H9 (cell line): ENCODE data around the gene G6PC1. TPM values are rescaled to one million over a fixed set of nuclear protein-coding genes. Genes with fewer than 3 reads are reported as not detected.

Experiments used
- DNase-seq: peaks from one replicate; pipeline ENCODE4 v3.0.0-alpha.2; 2017
- H2AFZ ChIP-seq: one replicate; pipeline ENCODE4 v1.6.1; 2013; ENCODE audit warnings: mild to moderate bottlenecking, low read length, control low read depth, moderate library complexity
- H2AK5ac ChIP-seq: 2 replicates; pipeline ENCODE4 v1.6.1; 2013; ENCODE audit warnings: low read length, control low read depth, mixed read lengths; ENCODE audit not compliant: insufficient read length
- H2BK120ac ChIP-seq: one replicate; pipeline ENCODE4 v1.6.1; 2013; ENCODE audit warnings: low read depth, mild to moderate bottlenecking, low read length, control low read depth, inconsistent platforms; ENCODE audit not compliant: poor library complexity, severe bottlenecking
- H2BK12ac ChIP-seq: 2 replicates; pipeline ENCODE4 v1.6.1; 2013; ENCODE audit warnings: low read length, control low read depth, mixed read lengths, low read depth; ENCODE audit not compliant: insufficient read length
- H2BK15ac ChIP-seq: 2 replicates; pipeline ENCODE4 v1.6.1; 2013; ENCODE audit warnings: low read depth, low read length, control low read depth
- H2BK20ac ChIP-seq: one replicate; pipeline ENCODE4 v1.6.1; 2013; ENCODE audit warnings: low read depth, mild to moderate bottlenecking, low read length, control low read depth, inconsistent platforms; ENCODE audit not compliant: poor library complexity, severe bottlenecking
- H2BK5ac ChIP-seq: 2 replicates; pipeline ENCODE4 v1.6.1; 2013; ENCODE audit warnings: low read length, control low read depth, mixed read lengths; ENCODE audit not compliant: insufficient read length
- H3K14ac ChIP-seq: 2 replicates; pipeline ENCODE4 v1.6.1; 2013; ENCODE audit warnings: low read length, control low read depth; ENCODE audit not compliant: insufficient read depth
- H3K18ac ChIP-seq: 2 replicates; pipeline ENCODE4 v1.6.1; 2013; ENCODE audit warnings: low read depth, mild to moderate bottlenecking, mixed read lengths, low read length, control low read depth; ENCODE audit not compliant: insufficient read length
- H3K23ac ChIP-seq: 2 replicates; pipeline ENCODE4 v1.6.1; 2013; ENCODE audit warnings: low read length, control low read depth, mixed read lengths, low read depth; ENCODE audit not compliant: insufficient read length
- H3K23me2 ChIP-seq: 2 replicates; pipeline ENCODE4 v1.6.1; 2013; ENCODE audit warnings: low read depth, mild to moderate bottlenecking, mixed read lengths, low read length, control low read depth; ENCODE audit not compliant: insufficient read length, poor library complexity, severe bottlenecking
- H3K27ac ChIP-seq: 2 replicates; pipeline ENCODE4 v1.5.1; 2013; ENCODE audit warnings: low read length, control low read depth, mixed read lengths, low read depth; ENCODE audit not compliant: insufficient read length
- H3K27me3 ChIP-seq: 2 replicates; pipeline ENCODE4 v1.6.1; 2013; ENCODE audit warnings: low read length, control low read depth, inconsistent platforms; ENCODE audit not compliant: insufficient read depth
- H3K4ac ChIP-seq: 2 replicates; pipeline ENCODE4 v1.6.1; 2013; ENCODE audit warnings: low read depth, mild to moderate bottlenecking, control low read depth, inconsistent platforms, low read length, moderate library complexity
- H3K4me1 ChIP-seq: 2 replicates; pipeline ENCODE4 v1.6.1; 2013; ENCODE audit warnings: low read length, control low read depth, inconsistent platforms; ENCODE audit not compliant: insufficient read depth
- H3K4me2 ChIP-seq: 2 replicates; pipeline ENCODE4 v1.6.1; 2013; ENCODE audit warnings: low read length, control low read depth, mixed read lengths; ENCODE audit not compliant: insufficient read length, insufficient read depth
- H3K56ac ChIP-seq: 2 replicates; pipeline ENCODE4 v1.6.1; 2013; ENCODE audit warnings: low read depth, mild to moderate bottlenecking, mixed read lengths, low read length, control low read depth; ENCODE audit not compliant: insufficient read length
- H3K79me1 ChIP-seq: 2 replicates; pipeline ENCODE4 v1.6.1; 2013; ENCODE audit warnings: low read depth, mild to moderate bottlenecking, moderate library complexity, low read length, control low read depth, inconsistent platforms; ENCODE audit not compliant: insufficient read depth, poor library complexity, severe bottlenecking
- H3K79me2 ChIP-seq: 2 replicates; pipeline ENCODE4 v1.6.1; 2013; ENCODE audit warnings: low read length, control low read depth, inconsistent platforms; ENCODE audit not compliant: insufficient read depth
- H3K9ac ChIP-seq: 2 replicates; pipeline ENCODE4 v1.6.1; 2013; ENCODE audit warnings: low read length, control low read depth, mixed read lengths; ENCODE audit not compliant: insufficient read length; ENCODE audit errors: extremely low read depth
- H3K9me3 ChIP-seq: one replicate; pipeline ENCODE4 v1.6.1; 2013; ENCODE audit warnings: low read depth, low read length, inconsistent platforms; ENCODE audit not compliant: control insufficient read depth
- H3T11ph ChIP-seq: one replicate; pipeline ENCODE4 v1.6.1; 2013; ENCODE audit warnings: mild to moderate bottlenecking, low read length, control low read depth, inconsistent platforms
- H4K20me1 ChIP-seq: one replicate; pipeline ENCODE4 v1.6.1; 2013; ENCODE audit not compliant: control insufficient read depth, insufficient read length, insufficient read depth
- H4K5ac ChIP-seq: 2 replicates; pipeline ENCODE4 v1.6.1; 2013; ENCODE audit warnings: low read depth, mild to moderate bottlenecking, mixed read lengths, low read length, control low read depth; ENCODE audit not compliant: insufficient read length
- H4K8ac ChIP-seq: replicated peaks from 2 replicates; pipeline ENCODE4 v1.6.1; 2013; ENCODE audit warnings: low read length, control low read depth, mixed read lengths, low read depth; ENCODE audit not compliant: insufficient read length
- H4K91ac ChIP-seq: 2 replicates; pipeline ENCODE4 v1.6.1; 2013; ENCODE audit warnings: low read depth, mild to moderate bottlenecking, moderate library complexity, mixed read lengths, low read length, control low read depth; ENCODE audit not compliant: insufficient read length
- H3K27ac Mint-ChIP-seq, 3 experiments: 2 replicates in 2 of 3; 3 replicates in 1 of 3; pipeline ENCODE4 v1.8.0; 2020 to 2021; ENCODE audit warnings: mixed read lengths in 3 of 3, mild to moderate bottlenecking in 1 of 3, moderate library complexity in 1 of 3
- H3K27me3 Mint-ChIP-seq: 2 replicates; pipeline ENCODE4 v1.8.0; 2021; ENCODE audit warnings: low read depth, mild to moderate bottlenecking, moderate library complexity, mixed read lengths
- H3K36me3 Mint-ChIP-seq, 3 experiments: 2 replicates in 2 of 3; 3 replicates in 1 of 3; pipeline ENCODE4 v1.8.0; 2020 to 2021; ENCODE audit warnings: low read depth in 3 of 3, mixed read lengths in 3 of 3; ENCODE audit not compliant: insufficient read depth in 1 of 3
- H3K4me1 Mint-ChIP-seq, 2 experiments: 2 replicates each; pipeline ENCODE4 v1.8.0; 2020; ENCODE audit warnings: mixed read lengths in 2 of 2
- H3K4me3 Mint-ChIP-seq, 2 experiments: 2 replicates in 1 of 2; 3 replicates in 1 of 2; pipeline ENCODE4 v1.8.0; 2020 to 2021; ENCODE audit warnings: mild to moderate bottlenecking in 2 of 2, mixed read lengths in 2 of 2, moderate library complexity in 1 of 2
- H3K9me3 Mint-ChIP-seq, 2 experiments: 2 replicates in 1 of 2; 3 replicates in 1 of 2; pipeline ENCODE4 v1.8.0; 2020; ENCODE audit warnings: mild to moderate bottlenecking in 2 of 2, mixed read lengths in 2 of 2, moderate library complexity in 1 of 2
- CTCF ChIP-seq: fragments of 200-600 bp; sonication (generic); conservative IDR thresholded peaks from 3 replicates; pipeline ENCODE4 v1.8.0; 2021; ENCODE audit warnings: antibody characterized with exemption, mild to moderate bottlenecking
- WGBS: extraction: QIAGEN DNeasy Blood & Tissue Kit; methylation state at CpG from one replicate; pipeline ENCODE4 v1.1.7; 2013; ENCODE audit warnings: missing lambda C conversion rate, low lambda C conversion rate, mixed read lengths; ENCODE audit not compliant: insufficient read length; ENCODE audit errors: extremely low coverage; 5-methylcytosine and 5-hydroxymethylcytosine counted together
- total RNA-seq: library from RNA; stranded (reverse); gene quantifications from 2 replicates; pipeline ENCODE4 v1.2.1, GENCODE V29; 2021

Gene G6PC1
- total RNA-seq, 1 experiment from 2014 or later = not detected

- no peak overlapping the region for H2BK12ac ChIP-seq
- Mint-ChIP-seq H3K9me3 (no peaks in the 10 kb centered on the region), H3K4me3 (no peak overlapping the region), H3K27ac (no peak overlapping the region), H3K36me3 (no peaks in the 10 kb centered on the region; a peak in 1 of 7 replicates), H3K27me3 (peaks cover 43% of the 10 kb centered on the region), H3K4me1 (peaks cover 30% of the 10 kb centered on the region in 2 experiments)
- no peak overlapping the region for H3K27ac ChIP-seq
- H4K8ac ChIP-seq = no peak overlapping the region
- no peaks in the 10 kb centered on the region for H3K27me3 ChIP-seq
- no peak overlapping the region for H2BK15ac ChIP-seq
- H2BK5ac ChIP-seq = no peak overlapping the region
- no peak overlapping the region for H4K91ac ChIP-seq
- no peak overlapping the region for H3K14ac ChIP-seq
- H3K56ac ChIP-seq = no peak overlapping the region
- H3K4ac ChIP-seq = no peak overlapping the region
- H3K23me2 ChIP-seq = no peaks in the 10 kb centered on the region
- no peak for TF ChIP-seq CTCF
- no peaks in the 10 kb centered on the region; the same call in 1 of the 2 replicates for H3K4me1 ChIP-seq
- no peak overlapping the region for H4K5ac ChIP-seq
- H3K79me1 ChIP-seq = no peaks in the 10 kb centered on the region
- H2AFZ ChIP-seq = no peak overlapping the region
- no CpG with 5 or more reads among the region's 8 CpGs for WGBS
- H3K23ac ChIP-seq = no peak overlapping the region
- H2BK120ac ChIP-seq = no peak overlapping the region
- no peaks in the 10 kb centered on the region for H4K20me1 ChIP-seq
- H3K79me2 ChIP-seq = no peaks in the 10 kb centered on the region
- no peak for DNase-seq
- no peak overlapping the region for H2BK20ac ChIP-seq
- no peak overlapping the region for H3K18ac ChIP-seq
- no peaks in the 10 kb centered on the region for H3K9me3 ChIP-seq
- H3T11ph ChIP-seq = no peak overlapping the region
- no peak overlapping the region for H3K9ac ChIP-seq
- H2AK5ac ChIP-seq = no peak overlapping the region
- no peak overlapping the region for H3K4me2 ChIP-seq
These were observed 18.4 kb upstream of the G6PC1 start for GRCh38 chr17:42882166-42882565.
